Keratinocyte (primary cell): ENCODE data around the gene GNG2.

ENCODE experiments used
- CTCF ChIP-seq, 3 experiments: IDR thresholded peaks in 1 of 3; conservative IDR thresholded peaks in 1 of 3; optimal IDR thresholded peaks in 1 of 3; 2 replicates in 2 of 3; 3 replicates in 1 of 3; pipeline versions ENCODE3 to v1.5.1; 2011; ENCODE audit warnings: low read length in 3 of 3, mild to moderate bottlenecking in 3 of 3, moderate library complexity in 2 of 3, control low read depth in 1 of 3, inconsistent platforms in 1 of 3; ENCODE audit not compliant: insufficient read depth in 2 of 3; ENCODE audit errors: extremely low read depth in 1 of 3
- EZH2 ChIP-seq: IDR thresholded peaks from one replicate; pipeline ENCODE4 v1.6.1; 2012; ENCODE audit warnings: inconsistent platforms, mild to moderate bottlenecking, low read length, moderate library complexity

GRCh38 chr14:51972566-51972965 is 112.2 kb downstream of the GNG2 start:
- no peak for TF ChIP-seq CTCF (optimal IDR thresholded peaks at IDR 0.05 in 1 of 3, IDR thresholded peaks at IDR 0.05 in 1 of 3, conservative IDR thresholded peaks at IDR 0.05 in 1 of 3; ENCODE audit: extremely low read depth in 1 of 3, insufficient read depth in 2 of 3, low read length in 3 of 3)
- no peak for TF ChIP-seq EZH2
